Naive thymus-derived CD8-positive, alpha-beta T cell (primary cell): ENCODE data around the gene RPA1. TPM values are rescaled to one million over a fixed set of nuclear protein-coding genes. Genes with fewer than 3 reads are reported as not detected.
"Not testable (repeated sequence)": the region's sequence is repeated elsewhere in the genome, so short reads cannot be mapped to it uniquely, and the experiment has no call there.

ENCODE experiments used
- ATAC-seq, 2 donors: fragments of 150-1000 bp; cut with Tn5 transposase in 1 of 2; sonication (Bioruptor Pico), chemical (Tn5 transposase) in 1 of 2; 1 replicate in 1 of 2; 2 replicates in 1 of 2; pipeline ENCODE4 v1.10.0; 2021; ENCODE audit warnings: mild to moderate bottlenecking in 2 of 2, moderate library complexity in 2 of 2
- POLR2A ChIA-PET: fragments of 350-600 bp; sonication (Branson Sonifier 250); formaldehyde crosslinking; loops from one replicate; lab custom pipeline; 2021; ENCODE audit warnings: antibody characterized with exemption; lab: Charles Lee
- DNase-seq, 10 donors: peaks; one replicate each; pipeline versions ENCODE4 v3.0.0 to v3.0.0-alpha.2; 2020 to 2022
- H3K27ac Mint-ChIP-seq, 10 donors: one replicate each; pipeline ENCODE4 v1.8.0; 2020 to 2022; ENCODE audit warnings: mild to moderate bottlenecking in 10 of 10, mixed read lengths in 10 of 10, moderate library complexity in 4 of 10, inconsistent platforms in 1 of 10
- H3K27me3 Mint-ChIP-seq, 5 donors: one replicate each; pipeline ENCODE4 v1.8.0; 2021 to 2022; ENCODE audit warnings: mixed read lengths in 5 of 5
- H3K36me3 Mint-ChIP-seq, 3 donors: one replicate each; pipeline ENCODE4 v1.8.0; 2020 to 2022; ENCODE audit warnings: mixed read lengths in 3 of 3, mild to moderate bottlenecking in 2 of 3, inconsistent platforms in 1 of 3
- H3K4me1 Mint-ChIP-seq, 4 donors: one replicate each; pipeline ENCODE4 v1.8.0; 2021 to 2022; ENCODE audit warnings: mixed read lengths in 4 of 4
- H3K4me3 Mint-ChIP-seq, 10 donors: one replicate each; pipeline ENCODE4 v1.8.0; 2020 to 2022; ENCODE audit warnings: mild to moderate bottlenecking in 10 of 10, mixed read lengths in 10 of 10, moderate library complexity in 6 of 10, inconsistent platforms in 1 of 10
- H3K9me3 Mint-ChIP-seq, 9 donors: one replicate each; pipeline ENCODE4 v1.8.0; 2020 to 2022; ENCODE audit warnings: mixed read lengths in 9 of 9, mild to moderate bottlenecking in 3 of 9, inconsistent platforms in 1 of 9, moderate library complexity in 1 of 9
- polyA plus RNA-seq, 3 donors: library from polyadenylated mRNA; unstranded; fragments of 300-500 nt; fragmentation: Illumina TruSeq; gene quantifications; one replicate each; pipeline ENCODE4 v1.2.3, GENCODE V29; 2021
- total RNA-seq, 8 experiments: library from RNA in 2 of 8; stranded (reverse) in 2 of 8; gene quantifications; one replicate each; pipeline ENCODE4 v1.2.3 and lab custom pipeline; 2021 to 2026

RPA1 gene
- total and polyA plus RNA-seq, 5 experiments from 2014 or later = 79.4 to 105 (median 89.7) TPM

- H3K27ac Mint-ChIP-seq = peak overlapping the region in 6 of 10 donors; percentile 12 to 71 (median 40)
- H3K4me3 Mint-ChIP-seq = no peak overlapping the region
- no peaks in the 10 kb centered on the region for H3K27me3 Mint-ChIP-seq
- POLR2A ChIA-PET = no interaction called here
- H3K4me1 Mint-ChIP-seq = peaks cover 9 to 30% (median 25%) of the 10 kb centered on the region in 4 donors
- no peak for DNase-seq
- no peaks in the 10 kb centered on the region for H3K9me3 Mint-ChIP-seq
- peaks cover 0 to 38% (median 11%) of the 10 kb centered on the region in 3 donors for H3K36me3 Mint-ChIP-seq
- ATAC-seq = no peak
Observed at GRCh38 chr17:1820528-1821252, 9.1 kb upstream of the RPA1 start.

- Mint-ChIP-seq H3K4me3 (peak overlapping the region; percentile 83 to 99 (median 96)), H3K27me3 (no peaks in the 10 kb centered on the region), H3K36me3 (peaks cover 0 to 50% (median 9%) of the 10 kb centered on the region in 3 donors), H3K4me1 (peaks cover 17 to 66% (median 57%) of the 10 kb centered on the region in 4 donors), H3K27ac (peak overlapping the region; percentile 45 to 98 (median 90)), H3K9me3 (no peaks in the 10 kb centered on the region)
- POLR2A ChIA-PET = interaction anchor here (0.5 to 1.8 kb wide), 18 partner anchors 9 to 572 kb away, joined by 3 to 18 read pairs (median 4); partner anchors contain the start of genes INPP5K, PRPF8 and WDR81
- ATAC-seq (peak; percentile 4), DNase-seq (peak in 1 of 10 donors; percentile 19)
Observed at GRCh38 chr17:1829216-1829591, 601 bp upstream of the RPA1 start.

- peaks cover 0 to 50% (median 4%) of the 10 kb centered on the region in 3 donors for H3K36me3 Mint-ChIP-seq
- H3K9me3 Mint-ChIP-seq = no peaks in the 10 kb centered on the region
- H3K27ac Mint-ChIP-seq = peak overlapping the region; percentile 54 to 98 (median 94)
- DNase-seq = peak in 7 of 10 donors; percentile 3 to 46 (median 27)
- peak overlapping the region; percentile 89 to 99 (median 97) for H3K4me3 Mint-ChIP-seq
- peaks cover 21 to 72% (median 61%) of the 10 kb centered on the region in 4 donors for H3K4me1 Mint-ChIP-seq
- no peaks in the 10 kb centered on the region for H3K27me3 Mint-ChIP-seq
- POLR2A ChIA-PET = interaction anchor here (0.6 to 1.8 kb wide), 11 partner anchors 16 to 201 kb away, joined by 3 to 18 read pairs (median 4); partner anchors contain the start of gene WDR81
- peak; percentile 5 to 12 for ATAC-seq
Observed at GRCh38 chr17:1830288-1830687, 483 bp downstream of the RPA1 start.

- Mint-ChIP-seq H3K27me3 (no peaks in the 10 kb centered on the region), H3K4me3 (peak overlapping the region in 2 of 10 donors; percentile 4 to 22), H3K27ac (peak overlapping the region in 7 of 10 donors; percentile 4 to 78 (median 28)), H3K4me1 (peaks cover 22 to 62% (median 48%) of the 10 kb centered on the region in 4 donors), H3K9me3 (no peaks in the 10 kb centered on the region), H3K36me3 (peaks cover 0 to 56% (median 7%) of the 10 kb centered on the region in 3 donors)
- ATAC-seq = no peak
- POLR2A ChIA-PET = interaction anchor here (1.2 kb wide), 1 partner anchor 11 kb away, joined by 3 read pairs; no protein-coding TSS in a partner anchor
- no peak for DNase-seq
Observed at GRCh38 chr17:1834380-1835149, 4.8 kb downstream of the RPA1 start.

- Mint-ChIP-seq H3K27ac (peak overlapping the region in 1 of 10 donors; percentile 19), H3K9me3 (no peaks in the 10 kb centered on the region), H3K4me3 (no peak overlapping the region), H3K4me1 (peaks cover 16 to 30% (median 22%) of the 10 kb centered on the region in 4 donors), H3K27me3 (no peaks in the 10 kb centered on the region), H3K36me3 (peaks cover 0 to 66% (median 14%) of the 10 kb centered on the region in 3 donors)
- DNase-seq (no peak), ATAC-seq (no peak)
- POLR2A ChIA-PET = interaction anchor here (0.7 kb wide), 1 partner anchor 493 kb away, joined by 7 read pairs; no protein-coding TSS in a partner anchor
Observed at GRCh38 chr17:1839516-1839915, 9.7 kb downstream of the RPA1 start.

GRCh38 chr17:1843947-1844346 is 14.1 kb downstream of the RPA1 start:
- no peak for ATAC-seq
- Mint-ChIP-seq H3K9me3 (no peaks in the 10 kb centered on the region), H3K36me3 (peaks cover 0 to 80% (median 13%) of the 10 kb centered on the region in 3 donors), H3K27me3 (no peaks in the 10 kb centered on the region), H3K27ac (no peak overlapping the region), H3K4me1 (peaks cover 3 to 8% (median 7%) of the 10 kb centered on the region in 4 donors), H3K4me3 (no peak overlapping the region)
- POLR2A ChIA-PET = interaction anchor here (0.6 kb wide), 1 partner anchor 36 kb away, joined by 3 read pairs; no protein-coding TSS in a partner anchor
- DNase-seq = no peak

- Mint-ChIP-seq H3K36me3 (peaks cover 0 to 93% (median 18%) of the 10 kb centered on the region in 3 donors), H3K4me3 (no peak overlapping the region), H3K27me3 (no peaks in the 10 kb centered on the region), H3K4me1 (peaks cover 0 to 9% (median 2%) of the 10 kb centered on the region in 4 donors), H3K27ac (peak overlapping the region in 1 of 10 donors; percentile 37), H3K9me3 (no peaks in the 10 kb centered on the region)
- no peak for ATAC-seq
- POLR2A ChIA-PET = interaction anchor here (0.6 kb wide), 1 partner anchor 53 kb away, joined by 4 read pairs; no protein-coding TSS in a partner anchor
- no peak for DNase-seq
Observed at GRCh38 chr17:1847191-1847590, 17.4 kb downstream of the RPA1 start.

GRCh38 chr17:1852327-1852726 is 22.5 kb downstream of the RPA1 start:
- POLR2A ChIA-PET = no interaction called here
- Mint-ChIP-seq H3K4me3 (no peak overlapping the region), H3K27ac (peak overlapping the region in 8 of 10 donors; percentile 22 to 76 (median 49)), H3K9me3 (no peaks in the 10 kb centered on the region), H3K27me3 (no peaks in the 10 kb centered on the region), H3K4me1 (peaks cover 0 to 8% (median 3%) of the 10 kb centered on the region in 4 donors), H3K36me3 (peaks cover 0 to 86% (median 16%) of the 10 kb centered on the region in 3 donors)
- ATAC-seq = no peak
- DNase-seq = no peak

- no peak for ATAC-seq
- POLR2A ChIA-PET = interaction anchor here (0.6 kb wide), 1 partner anchor 33 kb away, joined by 6 read pairs; no protein-coding TSS in a partner anchor
- Mint-ChIP-seq H3K36me3 (peaks cover 0 to 81% (median 16%) of the 10 kb centered on the region in 3 donors), H3K9me3 (no peaks in the 10 kb centered on the region), H3K4me1 (peaks cover 0 to 8% (median 3%) of the 10 kb centered on the region in 4 donors), H3K27me3 (no peaks in the 10 kb centered on the region), H3K4me3 (no peak overlapping the region), H3K27ac (peak overlapping the region in 1 of 10 donors; percentile 20)
- no peak for DNase-seq
Observed at GRCh38 chr17:1853698-1854097, 23.9 kb downstream of the RPA1 start.

- not testable (repeated sequence) for H3K27ac Mint-ChIP-seq, ATAC-seq, H3K9me3 Mint-ChIP-seq, H3K27me3 Mint-ChIP-seq, H3K4me1 Mint-ChIP-seq, DNase-seq, H3K4me3 Mint-ChIP-seq
- peaks cover 0 to 78% (median 19%) of the 10 kb centered on the region in 3 donors for H3K36me3 Mint-ChIP-seq
- POLR2A ChIA-PET = interaction anchor here (0.6 to 0.7 kb wide), 4 partner anchors 135 to 175 kb away, joined by 3 to 6 read pairs (median 4); no protein-coding TSS in a partner anchor
Observed at GRCh38 chr17:1856462-1856861, 26.7 kb downstream of the RPA1 start.

GRCh38 chr17:1860978-1861377 is 31.2 kb downstream of the RPA1 start:
- no peak for ATAC-seq
- H3K4me1 Mint-ChIP-seq = no peaks in the 10 kb centered on the region
- H3K27me3 Mint-ChIP-seq = no peaks in the 10 kb centered on the region
- DNase-seq = no peak
- H3K9me3 Mint-ChIP-seq = no peaks in the 10 kb centered on the region
- no peak overlapping the region for H3K4me3 Mint-ChIP-seq
- POLR2A ChIA-PET = interaction anchor here (0.5 kb wide), 1 partner anchor 157 kb away, joined by 3 read pairs; no protein-coding TSS in a partner anchor
- peaks cover 0 to 48% (median 6%) of the 10 kb centered on the region in 3 donors for H3K36me3 Mint-ChIP-seq
- H3K27ac Mint-ChIP-seq = peak overlapping the region in 4 of 10 donors; percentile 12 to 85 (median 56)
